ENCODE results near the gene BIRC3. TPM values are rescaled to one million over a fixed set of nuclear protein-coding genes. Genes with fewer than 3 reads are reported as not detected.
"Not testable (repeated sequence)": the region's sequence is repeated elsewhere in the genome, so short reads cannot be mapped to it uniquely, and the experiment has no call there.

Gene BIRC3
- polyA plus RNA-seq, 10 donors, result 0.64 to 6.2 (median 0.98) TPM

DNA sequence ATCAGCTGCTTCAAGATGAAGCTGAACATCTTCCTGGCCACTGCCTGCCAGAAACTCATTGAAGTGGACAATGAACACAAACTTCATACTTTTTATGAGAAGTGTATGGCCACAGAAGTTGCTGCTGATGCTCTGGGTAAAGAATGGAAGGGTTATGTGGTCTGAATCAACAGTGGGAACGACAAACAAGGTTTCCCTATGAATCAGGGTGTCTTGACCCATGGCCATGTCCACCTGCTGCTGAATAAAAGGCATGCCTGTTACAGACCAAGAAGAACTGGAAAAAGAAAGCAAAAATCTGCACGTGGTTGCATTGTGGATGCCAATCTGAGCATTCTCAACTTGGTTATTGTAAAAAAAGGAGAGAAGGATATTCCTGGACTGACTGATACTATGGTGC, 22.2 kb upstream of the BIRC3 start:
- DNase-seq, result no peak

GRCh38 chr11:102296757-102297156, 20.5 kb upstream of the BIRC3 start:
- DNase-seq, result not testable (repeated sequence)

DNA sequence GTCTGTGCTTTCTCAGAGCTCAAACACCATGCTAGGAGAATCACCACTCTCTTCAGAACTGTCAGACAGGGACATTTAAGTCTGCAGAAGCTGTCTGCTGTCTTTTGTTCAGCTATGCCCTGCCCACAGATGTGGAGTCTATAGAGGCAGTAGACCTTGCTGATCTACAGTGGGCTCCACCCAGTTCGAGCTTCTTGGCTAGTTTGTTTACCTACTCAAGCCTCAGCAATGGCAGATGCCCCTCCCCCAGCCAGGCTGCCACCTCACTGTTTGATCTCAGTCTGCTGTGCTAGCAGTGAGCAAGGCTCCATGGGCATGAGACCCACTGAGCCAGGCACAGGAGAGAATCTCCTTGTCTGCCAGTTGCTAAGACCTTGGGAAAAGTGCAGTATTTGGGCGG, 16.4 kb upstream of the BIRC3 start:
- not testable (repeated sequence) for DNase-seq

DNA sequence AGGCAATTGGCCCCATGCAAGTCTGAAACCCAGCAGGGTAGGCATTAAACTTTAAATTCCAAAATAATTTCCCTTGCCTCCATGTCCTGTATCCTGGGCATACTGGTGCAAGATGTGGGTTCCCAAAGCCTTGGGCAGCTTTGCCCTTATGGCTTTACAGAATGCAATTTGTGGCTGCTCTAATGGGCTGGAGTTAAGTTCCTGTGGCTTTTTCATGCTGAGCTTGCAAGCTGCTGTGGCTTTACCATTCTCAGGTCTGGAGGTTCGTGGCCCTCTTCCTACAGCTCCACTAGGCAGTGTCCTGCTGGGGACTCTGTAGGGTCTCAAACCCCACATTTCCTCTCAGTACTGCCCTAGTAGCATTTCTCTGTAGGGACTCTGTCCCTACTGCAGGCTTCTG, 15.0 kb upstream of the BIRC3 start:
- no peak for DNase-seq

GRCh38 chr11:102304686-102305085, 12.6 kb upstream of the BIRC3 start:
- no peak for DNase-seq

DNA sequence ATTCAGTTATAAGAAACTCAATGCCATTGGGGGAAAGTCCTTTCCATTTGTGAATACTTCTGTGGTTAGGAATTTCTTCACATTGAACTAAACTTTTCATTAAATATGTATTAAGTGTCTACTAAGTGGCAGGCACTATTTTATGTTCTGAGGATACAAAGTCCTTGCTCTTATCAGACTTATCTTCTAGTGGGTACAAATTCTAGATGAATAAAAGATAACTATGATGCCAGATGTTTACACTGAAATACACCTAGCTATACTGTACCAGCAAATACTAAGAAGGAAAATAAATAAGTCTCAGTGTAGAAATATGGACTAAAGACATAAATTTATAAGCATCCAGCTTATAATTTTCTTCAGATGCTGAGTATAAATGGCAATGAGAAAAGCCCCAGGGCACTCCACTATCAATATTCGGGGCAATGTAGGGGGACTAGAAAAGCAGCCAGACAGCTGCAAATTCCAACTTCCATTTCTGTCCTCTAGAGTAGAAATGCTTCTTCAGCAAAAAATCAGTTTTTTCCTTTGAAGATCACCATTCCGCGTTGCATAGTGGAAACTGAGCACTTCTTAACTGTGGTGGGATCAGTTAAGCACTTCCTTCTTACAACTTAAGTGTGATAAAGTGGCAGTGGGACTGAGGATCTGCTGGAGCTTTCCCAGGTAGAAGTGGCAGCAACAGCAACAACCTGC, 11.8 kb upstream of the BIRC3 start:
- no peak for DNase-seq

DNA sequence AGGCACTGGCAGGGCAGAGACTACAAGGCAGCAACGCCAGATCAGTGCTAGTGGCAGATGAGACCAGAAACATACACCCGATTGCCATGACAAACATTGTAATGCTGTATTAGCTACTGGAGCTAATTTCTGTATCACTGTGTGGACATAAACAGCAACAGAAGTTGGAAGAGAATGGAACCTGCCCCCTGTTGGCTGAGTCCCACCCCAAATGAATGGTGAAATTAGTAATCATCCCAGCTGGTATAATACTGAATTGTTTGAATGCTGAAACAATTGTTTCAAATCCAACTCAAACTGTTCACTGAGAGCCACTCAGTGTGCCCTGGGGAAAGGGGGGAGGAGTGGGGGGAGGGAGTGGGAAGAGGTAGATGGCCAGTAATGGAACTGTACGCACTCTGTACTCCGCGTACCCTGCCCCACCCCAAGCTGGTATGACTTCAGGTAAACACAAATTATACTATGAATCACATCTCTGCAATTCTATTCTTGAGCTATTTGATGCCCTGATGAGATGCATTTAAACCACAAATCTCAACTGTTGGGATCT, 11.2 kb upstream of the BIRC3 start:
- DNase-seq, result no peak

DNA sequence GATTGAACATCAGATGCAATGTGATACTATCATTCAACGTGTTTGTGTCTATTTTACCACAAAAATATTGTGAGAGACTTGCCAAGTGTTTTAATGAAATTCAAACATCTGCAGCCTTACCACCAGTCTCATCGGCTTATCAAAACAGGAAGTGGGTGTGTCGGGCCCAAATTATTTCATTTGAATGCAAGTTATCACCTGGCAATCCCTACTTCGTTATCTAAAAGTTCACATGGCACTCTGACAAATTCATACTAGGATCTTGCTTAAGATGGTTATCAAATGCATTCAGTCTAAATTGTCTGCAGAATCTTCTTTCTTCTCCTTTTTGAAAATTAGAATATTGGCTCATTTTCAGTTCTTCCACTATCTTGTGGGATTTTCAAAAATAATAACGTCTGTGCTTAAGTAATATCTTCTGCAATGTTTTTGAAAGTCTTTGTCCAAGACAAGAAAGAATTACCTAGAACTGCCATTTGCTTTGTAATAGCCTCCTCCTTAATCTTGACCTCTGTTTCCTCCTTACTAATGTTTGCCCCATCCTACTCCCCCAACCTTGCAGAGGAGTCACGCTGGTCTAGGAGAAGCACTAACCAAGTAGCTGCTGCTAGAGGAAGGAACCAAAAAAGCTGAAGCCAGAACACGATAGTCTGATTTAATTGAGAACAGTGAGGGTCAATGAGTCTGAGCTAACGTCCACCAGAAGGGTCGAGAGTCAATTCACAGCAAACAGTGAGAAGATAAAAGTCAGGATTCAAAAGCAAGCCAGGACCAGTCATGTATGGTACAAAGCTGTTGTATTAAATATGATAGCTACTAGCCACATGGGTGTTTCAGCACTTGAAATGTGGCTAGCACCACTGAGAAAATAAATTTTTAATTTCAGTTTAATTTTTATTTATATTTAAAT, 10.2 kb upstream of the BIRC3 start:
- no peak for DNase-seq

DNA sequence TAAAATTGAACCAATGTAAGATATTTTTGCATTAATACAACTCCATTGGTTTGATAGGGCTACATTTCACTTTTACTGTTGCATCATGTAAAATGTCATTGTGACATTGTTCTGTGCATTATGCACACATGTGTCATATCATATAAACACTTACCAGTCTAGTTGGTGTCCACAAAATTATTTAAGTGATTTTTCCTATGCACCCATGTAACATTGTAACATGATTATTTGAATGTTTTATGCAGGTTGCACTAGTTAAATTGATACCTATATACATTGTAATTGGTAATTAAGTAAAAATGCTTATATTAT, 9.6 kb upstream of the BIRC3 start:
- no peak for DNase-seq

DNA sequence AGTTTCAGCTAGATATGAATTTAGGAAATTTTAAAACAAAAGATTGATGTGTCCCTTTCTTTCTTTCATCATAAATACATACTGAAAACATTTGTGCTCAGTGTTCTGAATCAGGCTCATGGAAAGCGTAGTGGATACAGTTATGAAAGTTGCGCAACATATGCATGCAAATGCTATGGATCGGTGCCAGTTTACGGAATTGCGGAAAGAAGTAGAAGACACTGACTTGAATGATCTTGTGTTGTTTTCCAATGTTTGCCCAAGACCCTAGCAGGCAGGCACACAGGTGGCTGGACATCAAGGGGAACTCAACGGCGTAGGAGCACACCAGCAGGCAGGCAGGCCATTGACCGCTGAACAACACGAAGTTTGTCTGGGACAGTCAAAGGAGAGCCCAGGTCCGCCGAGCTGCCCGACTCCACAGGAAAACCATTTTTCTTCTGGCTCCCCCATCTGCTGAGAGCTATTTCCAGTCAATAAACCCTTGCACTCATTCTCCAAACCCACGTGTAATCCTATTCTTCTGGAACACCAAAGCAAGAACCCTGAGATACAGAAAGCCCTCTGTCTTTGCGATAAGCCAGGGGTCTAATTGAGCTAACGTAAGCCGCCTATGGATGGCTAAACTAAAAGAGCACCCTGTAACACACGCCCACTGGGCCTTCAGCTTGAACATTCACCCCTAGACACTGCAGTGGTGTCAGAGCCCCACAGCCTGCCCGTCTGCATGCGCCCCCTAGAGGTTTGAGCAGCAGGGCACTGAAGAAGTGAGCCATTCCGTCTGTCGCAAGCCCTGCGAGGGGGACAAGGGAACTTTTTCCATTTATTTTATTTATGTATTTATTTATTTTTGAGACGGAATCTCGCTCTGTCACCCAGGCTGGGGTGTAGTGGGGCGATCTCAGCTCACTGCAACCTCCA, 7.4 kb upstream of the BIRC3 start:
- peak in 1 of 3 donors; percentile 27 for DNase-seq

- peak in 1 of 3 donors; percentile 46 for DNase-seq
Measured at GRCh38 chr11:102312667-102313066, 4.6 kb upstream of the BIRC3 start.

DNA sequence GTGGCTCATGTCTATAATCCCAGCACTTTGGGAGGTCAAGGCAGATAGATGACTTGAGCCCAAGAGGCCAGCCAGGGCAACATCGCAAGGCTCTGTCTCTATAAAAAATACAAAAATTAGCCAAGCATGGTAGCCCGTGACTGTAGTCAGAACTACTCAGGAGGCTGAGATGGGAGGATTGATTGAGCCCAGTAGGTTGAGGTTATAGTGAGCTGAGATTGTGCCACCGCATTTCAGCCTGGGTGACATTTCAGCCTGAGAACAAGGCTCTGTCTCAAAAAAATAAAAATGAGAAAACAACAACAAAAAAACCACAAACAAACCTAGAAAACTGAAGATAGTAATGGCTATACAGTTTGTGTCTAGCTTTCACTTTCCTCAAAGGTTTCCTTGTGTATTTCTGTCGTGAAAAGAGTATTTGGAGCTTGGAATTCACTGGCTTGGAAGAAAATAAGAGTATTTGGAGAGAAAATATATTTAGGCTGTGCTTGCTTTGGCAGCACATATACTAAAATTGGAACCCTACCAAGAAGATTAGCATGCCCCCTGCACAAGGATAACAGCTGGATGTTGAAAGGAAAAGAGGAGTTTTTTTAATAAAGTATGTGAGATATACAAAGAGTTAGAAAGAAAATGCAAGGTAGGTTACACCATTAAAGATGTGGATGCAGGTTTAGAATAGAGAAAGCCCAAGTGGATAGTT, 3.9 kb upstream of the BIRC3 start:
- peak in 1 of 3 donors; percentile 49 for DNase-seq

DNA sequence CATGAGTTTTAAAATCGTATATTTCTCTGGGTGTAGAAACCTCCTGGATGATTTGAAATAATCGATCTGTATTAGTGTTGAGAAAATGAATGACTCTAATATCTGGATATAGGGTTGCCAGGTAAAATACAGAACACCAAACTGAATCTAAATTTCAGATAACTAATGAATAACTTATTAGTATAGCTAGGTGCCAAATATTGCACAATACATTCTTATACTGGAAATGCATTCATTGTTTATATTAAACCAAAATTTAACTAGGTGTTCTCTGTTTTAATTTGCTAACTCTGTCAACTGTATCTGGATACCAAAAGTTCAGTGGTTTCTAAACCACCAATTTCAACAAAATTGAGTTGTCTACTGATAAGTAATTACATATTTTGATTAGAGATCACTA, 2.5 kb upstream of the BIRC3 start:
- no peak for DNase-seq

GRCh38 chr11:102316346-102316904, 859 bp upstream of the BIRC3 start:
- DNase-seq, result no peak

DNA sequence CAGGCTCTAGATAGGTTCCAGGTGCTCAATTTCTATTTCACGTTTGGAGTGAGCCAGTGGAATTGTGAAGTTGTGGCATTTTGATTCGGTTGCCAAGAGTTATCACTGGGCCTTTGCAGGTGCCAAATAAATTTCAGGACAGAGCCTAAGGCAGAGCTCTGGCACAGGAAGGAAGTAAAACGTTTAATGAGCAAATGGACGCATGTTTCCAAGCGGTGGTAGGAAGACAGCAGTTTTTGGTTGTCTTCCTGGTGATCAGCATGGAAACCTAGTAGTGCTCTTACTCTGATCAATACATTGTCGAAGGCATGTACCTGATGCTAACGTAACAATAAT, 452 bp downstream of the BIRC3 start:
- no peak for DNase-seq

- DNase-seq, result no peak
Measured at GRCh38 chr11:102318469-102318868, 1.2 kb downstream of the BIRC3 start.

- DNase-seq, result no peak
Measured at GRCh38 chr11:102319544-102319943, 2.3 kb downstream of the BIRC3 start.

- DNase-seq, result no peak
Measured at GRCh38 chr11:102320188-102320587, 2.9 kb downstream of the BIRC3 start.

DNA sequence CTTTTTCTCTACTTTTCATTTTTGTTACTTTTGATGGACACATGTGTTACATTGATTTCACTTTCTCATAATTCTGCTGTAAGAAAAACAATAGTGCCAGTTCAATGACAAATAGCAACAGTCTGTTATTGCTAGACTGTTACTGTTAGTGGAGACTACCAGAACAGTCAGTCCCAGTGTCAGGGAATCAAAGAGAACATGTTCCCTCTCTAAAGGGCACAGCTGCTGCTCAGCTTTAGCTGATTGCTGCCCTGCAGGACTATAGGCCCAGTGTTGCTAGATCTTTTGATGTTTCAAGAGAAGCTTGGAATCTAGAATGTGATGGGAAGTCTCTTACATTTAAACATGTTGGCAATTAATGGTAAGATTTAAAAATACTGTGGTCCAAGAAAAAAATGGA, 3.4 kb downstream of the BIRC3 start:
- DNase-seq, result no peak

- no peak for DNase-seq
Measured at GRCh38 chr11:102322560-102322959, 5.3 kb downstream of the BIRC3 start.

Data from muscle of back (tissue), 11 donors.